ENCODE data around the gene RNF6.

RNF6 gene

DNA sequence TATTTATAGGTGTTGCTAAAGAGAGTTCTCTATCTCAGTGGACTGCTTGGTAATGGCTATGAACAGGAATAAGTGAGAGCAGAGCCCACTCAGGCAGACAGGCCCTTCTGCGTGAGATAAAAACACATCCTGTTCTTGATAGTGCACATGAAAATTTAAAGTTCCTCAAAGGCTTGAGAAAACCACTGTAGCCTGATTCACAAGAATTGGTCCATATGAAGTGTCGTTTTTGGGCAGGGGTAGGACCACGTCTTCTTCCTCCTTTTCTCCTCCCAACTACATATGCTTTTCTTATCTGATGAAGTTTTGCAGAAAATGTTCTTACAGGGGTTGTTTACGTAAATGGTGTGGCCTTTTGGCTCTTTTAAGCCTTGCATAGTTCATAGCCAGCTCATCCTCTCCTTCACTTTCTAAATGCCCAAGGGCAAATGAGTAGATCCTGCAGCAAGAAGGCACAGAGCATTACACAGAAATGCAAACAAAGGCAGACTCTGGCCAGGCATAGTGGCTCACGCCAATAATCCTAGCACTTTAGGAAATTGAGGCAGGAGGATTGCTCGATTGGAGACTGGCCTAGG lies 53.8 kb downstream of the RNF6 start:
- no peak for DNase-seq (ENCODE audit: extremely low read depth in 1 of 2, low read depth in 1 of 2)

GRCh38 chr13:26163812-26164211 lies 58.3 kb downstream of the RNF6 start:
- DNase-seq (ENCODE audit: extremely low read depth in 1 of 2, low read depth in 1 of 2) = no peak
